NB4 (cell line): ENCODE results near the gene TNXB.

ENCODE experiments used
- CTCF ChIP-seq: IDR thresholded peaks from one replicate; pipeline ENCODE4 v1.5.1; 2012; ENCODE audit warnings: low read depth, low read length
- MAX ChIP-seq: IDR thresholded peaks from 2 replicates; pipeline ENCODE4 v1.6.1; 2011; ENCODE audit warnings: low read depth, low read length
- POLR2A ChIP-seq: IDR thresholded peaks from 2 replicates; pipeline ENCODE4 v1.6.1; 2011; ENCODE audit warnings: mild to moderate bottlenecking; ENCODE audit not compliant: insufficient read length; ENCODE audit errors: extremely low read depth

- TF ChIP-seq CTCF (no peak), MAX (no peak), POLR2A (no peak)
Observed at GRCh38 chr6:32069460-32069859, 39.7 kb downstream of the TNXB start.
